ENCODE results near the gene BTBD9. TPM values are rescaled to one million over a fixed set of nuclear protein-coding genes. Genes with fewer than 3 reads are reported as not detected.

Gene BTBD9
- total and polyA plus RNA-seq, 9 of the 15 experiments (the other 6 are each of a cell fraction or from before 2014, with no cell fraction given): 0.08 to 1.6 (median 0.58) TPM

DNA sequence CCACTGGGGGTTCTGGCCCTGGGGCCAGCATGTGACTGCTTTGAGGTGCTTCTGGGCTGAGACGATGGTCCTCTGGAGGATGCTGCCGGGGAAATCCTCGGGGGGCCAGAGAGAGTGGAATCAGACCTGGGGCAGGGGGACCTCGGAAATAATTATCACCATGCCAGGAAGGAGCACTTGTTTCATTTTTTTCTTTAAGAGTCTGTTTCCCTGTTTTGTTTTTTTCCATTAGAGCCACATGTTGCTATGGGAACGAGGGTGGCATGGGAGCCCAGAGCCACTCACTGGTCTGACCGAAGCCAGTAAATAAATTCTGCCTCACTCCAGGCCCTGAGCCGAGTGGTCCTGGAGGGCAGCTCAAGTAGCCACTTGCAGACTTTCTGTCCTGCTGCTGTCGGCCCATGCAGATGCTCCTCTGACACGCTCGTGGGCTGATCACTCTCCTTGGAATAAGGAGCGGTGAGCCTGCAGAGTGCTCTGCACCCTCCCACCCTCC lies 455.1 kb downstream of the BTBD9 start:
- Histone ChIP-seq H2AFZ (ENCODE audit: low read depth, low read length) (no peak overlapping the region), H3K9me3 (replicated peaks; ENCODE audit: control insufficient read depth, insufficient read depth, low read depth, low read length) (no peaks in the 10 kb centered on the region), H3K36me3 (ENCODE audit: control insufficient read depth, insufficient read depth, low read length) (no peaks in the 10 kb centered on the region), H4K20me1 (replicated peaks; ENCODE audit: control insufficient read depth, insufficient read depth, low read length) (peaks cover 16% of the 10 kb centered on the region; the same call in 1 of the 2 replicates), H3K27ac (ENCODE audit: extremely low read depth, low read depth, low read length) (no peak overlapping the region), H3K4me2 (ENCODE audit: insufficient read depth, low read length) (no peak overlapping the region), H3K79me2 (ENCODE audit: control insufficient read depth, insufficient read depth, low read length) (no peaks in the 10 kb centered on the region), H3K4me3 (no peak overlapping the region), H3K9me1 (ENCODE audit: control insufficient read depth, insufficient read depth, low read length) (no peaks in the 10 kb centered on the region), H3K4me1 (replicated peaks in 1 of 2; ENCODE audit: control insufficient read depth in 2 of 2, insufficient read depth in 2 of 2, low read length in 2 of 2) (no peaks in the 10 kb centered on the region), H3K9ac (ENCODE audit: insufficient read depth in 1 of 2, low read depth in 2 of 2, low read length in 2 of 2) (no peak overlapping the region), H3K27me3 (ENCODE audit: control insufficient read depth in 2 of 2, insufficient read depth in 2 of 2, low read length in 2 of 2) (peaks cover 45 to 73% of the 10 kb centered on the region in 2 experiments)
- ChIA-PET POLR2A (no interaction called here), CTCF (ENCODE audit: low intra/inter-chr PET ratio) (no interaction called here)
- TF ChIP-seq TOE1 (IDR thresholded peaks at IDR 0.05; ENCODE audit: borderline replicate concordance) (no peak), TOE1 (CRISPR knock-in tag; IDR thresholded peaks at IDR 0.05; ENCODE audit: borderline replicate concordance, low read depth) (no peak), RFX1 (IDR thresholded peaks at IDR 0.05) (peak; percentile 43)
- no TSS peak for BruUV-seq (replicated peaks)
- no peak for DNase-seq (ENCODE audit: extremely low read depth in 1 of 4, low spot score in 3 of 4)
- no peak for ATAC-seq
- 0% methylated on average over 11 of the region's 11 CpGs for WGBS (ENCODE audit: insufficient coverage, low coverage, missing lambda C conversion rate)
- in situ Hi-C loops (cut with MboI) (no loop called here), intact Hi-C loops (cut with micrococcal nuclease) (no loop called here)
- no peak for FAIRE-seq

DNA sequence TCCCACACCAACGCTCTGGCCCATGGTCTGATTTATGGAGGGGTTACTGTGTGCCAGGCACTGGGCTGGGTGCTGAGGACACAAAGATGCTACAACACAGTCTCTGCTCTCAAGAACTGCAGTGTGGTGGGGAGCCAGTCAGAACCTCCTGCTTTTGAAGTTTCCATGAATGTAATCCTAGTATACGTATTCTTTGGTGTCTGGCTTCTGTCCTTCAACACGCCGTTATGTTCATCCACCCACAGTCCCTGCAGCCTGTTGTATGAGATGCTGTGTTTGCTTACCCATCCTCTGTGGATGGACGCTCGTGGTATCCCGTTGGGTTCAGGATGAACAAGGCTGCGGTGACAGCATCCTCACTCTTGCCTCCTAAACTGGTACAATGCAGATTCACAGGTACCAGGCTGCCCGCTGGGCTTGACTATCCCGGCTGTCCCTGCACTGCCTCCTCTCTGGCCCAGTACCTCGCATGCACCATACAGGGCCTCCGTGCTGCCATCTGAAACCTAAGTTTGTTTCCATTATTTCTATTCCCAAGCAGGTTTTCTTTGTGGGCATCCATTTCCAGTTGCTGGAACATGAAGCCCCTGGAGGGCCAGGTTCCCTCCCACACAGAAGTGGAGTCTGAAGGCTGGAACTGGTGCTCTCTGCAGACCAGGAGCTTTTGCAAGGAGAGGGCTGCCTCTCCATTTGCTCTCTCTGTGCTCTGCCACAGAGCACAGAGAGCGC lies 455.7 kb downstream of the BTBD9 start:
- no peak for FAIRE-seq
- POLR2A ChIA-PET: no interaction called here
- no peak for ATAC-seq
- TF ChIP-seq TRIM25 (IDR thresholded peaks at IDR 0.05; ENCODE audit: borderline replicate concordance): no peak
- no peak for TF ChIP-seq MCM5 (IDR thresholded peaks at IDR 0.05; ENCODE audit: low read depth)
- TF ChIP-seq, protein P1, sequence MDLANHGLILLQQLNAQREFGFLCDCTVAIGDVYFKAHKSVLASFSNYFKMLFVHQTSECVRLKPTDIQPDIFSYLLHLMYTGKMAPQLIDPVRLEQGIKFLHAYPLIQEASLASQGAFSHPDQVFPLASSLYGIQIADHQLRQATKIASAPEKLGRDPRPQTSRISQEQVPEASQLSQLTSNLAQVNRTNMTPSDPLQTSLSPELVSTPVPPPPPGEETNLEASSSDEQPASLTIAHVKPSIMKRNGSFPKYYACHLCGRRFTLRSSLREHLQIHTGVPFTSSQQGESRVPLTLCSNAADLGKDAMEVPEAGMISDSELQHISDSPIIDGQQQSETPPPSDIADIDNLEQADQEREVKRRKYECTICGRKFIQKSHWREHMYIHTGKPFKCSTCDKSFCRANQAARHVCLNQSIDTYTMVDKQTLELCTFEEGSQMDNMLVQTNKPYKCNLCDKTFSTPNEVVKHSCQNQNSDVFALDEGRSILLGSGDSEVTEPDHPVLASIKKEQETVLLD (IDR thresholded peaks at IDR 0.05): no peak
- TF ChIP-seq, protein P2, sequence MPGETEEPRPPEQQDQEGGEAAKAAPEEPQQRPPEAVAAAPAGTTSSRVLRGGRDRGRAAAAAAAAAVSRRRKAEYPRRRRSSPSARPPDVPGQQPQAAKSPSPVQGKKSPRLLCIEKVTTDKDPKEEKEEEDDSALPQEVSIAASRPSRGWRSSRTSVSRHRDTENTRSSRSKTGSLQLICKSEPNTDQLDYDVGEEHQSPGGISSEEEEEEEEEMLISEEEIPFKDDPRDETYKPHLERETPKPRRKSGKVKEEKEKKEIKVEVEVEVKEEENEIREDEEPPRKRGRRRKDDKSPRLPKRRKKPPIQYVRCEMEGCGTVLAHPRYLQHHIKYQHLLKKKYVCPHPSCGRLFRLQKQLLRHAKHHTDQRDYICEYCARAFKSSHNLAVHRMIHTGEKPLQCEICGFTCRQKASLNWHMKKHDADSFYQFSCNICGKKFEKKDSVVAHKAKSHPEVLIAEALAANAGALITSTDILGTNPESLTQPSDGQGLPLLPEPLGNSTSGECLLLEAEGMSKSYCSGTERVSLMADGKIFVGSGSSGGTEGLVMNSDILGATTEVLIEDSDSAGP (CRISPR knock-in tag; IDR thresholded peaks at IDR 0.05): no peak
- no peak for TF ChIP-seq FOXP1 (CRISPR knock-in tag; IDR thresholded peaks at IDR 0.05)
- TF ChIP-seq SRSF7 (optimal IDR thresholded peaks at IDR 0.05; ENCODE audit: low read depth, low read length): no peak

More for the DNA sequence above, 455.7 kb downstream of the BTBD9 start:
- Histone ChIP-seq H3K79me2 (ENCODE audit: control insufficient read depth, insufficient read depth, low read length) (no peaks in the 10 kb centered on the region), H4K20me1 (replicated peaks; ENCODE audit: control insufficient read depth, insufficient read depth, low read length) (peaks cover 16% of the 10 kb centered on the region; the same call in 1 of the 2 replicates), H3K36me3 (ENCODE audit: control insufficient read depth, insufficient read depth, low read length) (no peaks in the 10 kb centered on the region), H3K27me3 (ENCODE audit: control insufficient read depth in 2 of 2, insufficient read depth in 2 of 2, low read length in 2 of 2) (peaks cover 48 to 73% of the 10 kb centered on the region in 2 experiments), H3K4me2 (ENCODE audit: insufficient read depth, low read length) (no peak overlapping the region), H3K9me3 (replicated peaks; ENCODE audit: control insufficient read depth, insufficient read depth, low read depth, low read length) (no peaks in the 10 kb centered on the region), H2AFZ (ENCODE audit: low read depth, low read length) (no peak overlapping the region), H3K9ac (ENCODE audit: insufficient read depth in 1 of 2, low read depth in 2 of 2, low read length in 2 of 2) (0 out of 4 replicates have a peak overlapping the region, but pooled peaks of 1 of the 2 experiments have one; percentile 24), H3K9me1 (ENCODE audit: control insufficient read depth, insufficient read depth, low read length) (no peaks in the 10 kb centered on the region), H3K27ac (ENCODE audit: extremely low read depth, low read depth, low read length) (no peak overlapping the region), H3K4me1 (replicated peaks in 1 of 2; ENCODE audit: control insufficient read depth in 2 of 2, insufficient read depth in 2 of 2, low read length in 2 of 2) (no peaks in the 10 kb centered on the region), H3K4me3 (no peak overlapping the region)
- intact Hi-C loops (cut with micrococcal nuclease) (no loop called here), in situ Hi-C loops (cut with MboI) (no loop called here)
- DNase-seq (ENCODE audit: extremely low read depth in 1 of 4, low spot score in 3 of 4): no peak
- CTCF ChIA-PET (ENCODE audit: low intra/inter-chr PET ratio): no interaction called here
- BruUV-seq (replicated peaks): no TSS peak
- 0% methylated on average over 13 of the region's 13 CpGs for WGBS (ENCODE audit: insufficient coverage, low coverage, missing lambda C conversion rate)
